ENCODE results near the gene PRDX3. TPM values are rescaled to one million over a fixed set of nuclear protein-coding genes. Genes with fewer than 3 reads are reported as not detected.
A peak's percentile ranks its signal among the peaks of the same experiment; 100 is the strongest.

The PRDX3 gene
- total RNA-seq, 1 experiment from 2014 or later, result 167 TPM

- Mint-ChIP-seq H3K9me3 (no peaks in the 10 kb centered on the region), H3K27ac (no peak overlapping the region), H3K4me1 (peaks cover 24% of the 10 kb centered on the region), H3K4me3 (no peak overlapping the region), H3K27me3 (ENCODE audit: low read depth) (no peaks in the 10 kb centered on the region), H3K36me3 (no peaks in the 10 kb centered on the region)
- ChIA-PET CTCF (interaction anchor here (1.0 to 2.7 kb wide), 8 partner anchors 11 to 223 kb away, joined by 3 to 21 read pairs (median 6); partner anchors contain the start of gene GRK5), POLR2A (no interaction called here)
- DNase-seq (ENCODE audit: low spot score), result no peak
- TF ChIP-seq SP1 (CRISPR knock-in tag; conservative IDR thresholded peaks at IDR 0.05) (no peak), NR2C2 (CRISPR knock-in tag; IDR thresholded peaks at IDR 0.05) (no peak), ZNF281 (CRISPR knock-in tag; IDR thresholded peaks at IDR 0.05) (no peak), TEAD4 (CRISPR knock-in tag; IDR thresholded peaks at IDR 0.05) (no peak), NFE2L1 (CRISPR knock-in tag; IDR thresholded peaks at IDR 0.05) (no peak), ZNF423 (CRISPR knock-in tag; IDR thresholded peaks at IDR 0.05) (no peak), JAZF1 (CRISPR knock-in tag; IDR thresholded peaks at IDR 0.05) (no peak), MYBL2 (CRISPR knock-in tag; IDR thresholded peaks at IDR 0.05) (no peak), CBFB (CRISPR knock-in tag; IDR thresholded peaks at IDR 0.05; ENCODE audit: low read depth) (no peak)
- TF ChIP-seq, protein P1, sequence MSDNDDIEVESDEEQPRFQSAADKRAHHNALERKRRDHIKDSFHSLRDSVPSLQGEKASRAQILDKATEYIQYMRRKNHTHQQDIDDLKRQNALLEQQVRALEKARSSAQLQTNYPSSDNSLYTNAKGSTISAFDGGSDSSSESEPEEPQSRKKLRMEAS (CRISPR knock-in tag; IDR thresholded peaks at IDR 0.05), result no peak
- peak; percentile 60 for ATAC-seq
Measured at GRCh38 chr10:119222537-119222936, 43.9 kb upstream of the PRDX3 start.

DNA sequence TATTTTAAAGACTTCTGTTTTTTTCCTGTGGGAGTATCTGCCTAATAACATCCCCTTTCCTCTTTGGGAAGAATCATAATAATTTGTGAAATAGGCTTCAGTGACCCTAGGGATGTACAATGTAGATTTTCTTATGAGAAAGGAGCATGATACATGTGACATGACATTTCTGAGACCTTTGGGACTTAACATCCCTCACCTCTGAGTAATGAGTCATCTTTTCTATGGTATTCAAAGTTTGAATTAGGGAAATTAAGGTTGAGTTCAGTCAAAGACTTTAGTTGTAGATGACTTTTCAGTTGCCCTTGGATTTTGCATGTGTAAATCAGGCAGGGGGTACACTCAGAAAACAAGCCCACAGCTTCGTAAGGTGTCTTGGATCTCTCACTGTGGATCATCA lies 43.1 kb upstream of the PRDX3 start:
- ChIA-PET CTCF (interaction anchor here (0.7 to 2.7 kb wide), 8 partner anchors 10 to 224 kb away, joined by 3 to 21 read pairs (median 6); partner anchors contain the start of gene GRK5), POLR2A (no interaction called here)
- no peaks in the 10 kb centered on the region for H3K9me3 Mint-ChIP-seq
- H3K27me3 Mint-ChIP-seq (ENCODE audit: low read depth), result no peaks in the 10 kb centered on the region
- H3K4me3 Mint-ChIP-seq, result no peak overlapping the region
- DNase-seq (ENCODE audit: low spot score) (no peak), ATAC-seq (no peak)
- peaks cover 26% of the 10 kb centered on the region for H3K4me1 Mint-ChIP-seq
- H3K27ac Mint-ChIP-seq, result no peak overlapping the region
- no peaks in the 10 kb centered on the region for H3K36me3 Mint-ChIP-seq
- TF ChIP-seq AFF4 (CRISPR knock-in tag; IDR thresholded peaks at IDR 0.05; ENCODE audit: borderline replicate concordance) (no peak), OVOL2 (CRISPR knock-in tag; IDR thresholded peaks at IDR 0.05; ENCODE audit: borderline replicate concordance) (no peak), TEAD1 (CRISPR knock-in tag; IDR thresholded peaks at IDR 0.05) (no peak), SMAD3 (CRISPR knock-in tag; IDR thresholded peaks at IDR 0.05; ENCODE audit: borderline replicate concordance) (no peak)
- TF ChIP-seq, protein P2, sequence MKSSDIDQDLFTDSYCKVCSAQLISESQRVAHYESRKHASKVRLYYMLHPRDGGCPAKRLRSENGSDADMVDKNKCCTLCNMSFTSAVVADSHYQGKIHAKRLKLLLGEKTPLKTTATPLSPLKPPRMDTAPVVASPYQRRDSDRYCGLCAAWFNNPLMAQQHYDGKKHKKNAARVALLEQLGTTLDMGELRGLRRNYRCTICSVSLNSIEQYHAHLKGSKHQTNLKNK (CRISPR knock-in tag; IDR thresholded peaks at IDR 0.05), result no peak

GRCh38 chr10:119221201-119221600 lies 42.6 kb upstream of the PRDX3 start:
- H3K9me3 Mint-ChIP-seq, result no peaks in the 10 kb centered on the region
- H3K27me3 Mint-ChIP-seq (ENCODE audit: low read depth), result no peaks in the 10 kb centered on the region
- ChIA-PET POLR2A (no interaction called here), CTCF (interaction anchor here (0.7 to 2.7 kb wide), 4 partner anchors 14 to 224 kb away, joined by 3 to 21 read pairs (median 4); partner anchors contain the start of gene GRK5)
- DNase-seq (ENCODE audit: low spot score) (no peak), ATAC-seq (no peak)
- H3K27ac Mint-ChIP-seq, result no peak overlapping the region
- peaks cover 26% of the 10 kb centered on the region for H3K4me1 Mint-ChIP-seq
- no peaks in the 10 kb centered on the region for H3K36me3 Mint-ChIP-seq
- H3K4me3 Mint-ChIP-seq, result no peak overlapping the region
- TF ChIP-seq NR1H2 (CRISPR knock-in tag; IDR thresholded peaks at IDR 0.05) (no peak), NFATC4 (CRISPR knock-in tag; IDR thresholded peaks at IDR 0.05) (no peak), ATF3 (CRISPR knock-in tag; conservative IDR thresholded peaks at IDR 0.05) (no peak), NFYB (CRISPR knock-in tag; conservative IDR thresholded peaks at IDR 0.05; ENCODE audit: low read depth) (no peak), IRF2 (CRISPR knock-in tag; IDR thresholded peaks at IDR 0.05; ENCODE audit: borderline replicate concordance, low read depth) (no peak), ESRRA (CRISPR knock-in tag; IDR thresholded peaks at IDR 0.05; ENCODE audit: borderline replicate concordance) (no peak)
- TF ChIP-seq, protein P3, sequence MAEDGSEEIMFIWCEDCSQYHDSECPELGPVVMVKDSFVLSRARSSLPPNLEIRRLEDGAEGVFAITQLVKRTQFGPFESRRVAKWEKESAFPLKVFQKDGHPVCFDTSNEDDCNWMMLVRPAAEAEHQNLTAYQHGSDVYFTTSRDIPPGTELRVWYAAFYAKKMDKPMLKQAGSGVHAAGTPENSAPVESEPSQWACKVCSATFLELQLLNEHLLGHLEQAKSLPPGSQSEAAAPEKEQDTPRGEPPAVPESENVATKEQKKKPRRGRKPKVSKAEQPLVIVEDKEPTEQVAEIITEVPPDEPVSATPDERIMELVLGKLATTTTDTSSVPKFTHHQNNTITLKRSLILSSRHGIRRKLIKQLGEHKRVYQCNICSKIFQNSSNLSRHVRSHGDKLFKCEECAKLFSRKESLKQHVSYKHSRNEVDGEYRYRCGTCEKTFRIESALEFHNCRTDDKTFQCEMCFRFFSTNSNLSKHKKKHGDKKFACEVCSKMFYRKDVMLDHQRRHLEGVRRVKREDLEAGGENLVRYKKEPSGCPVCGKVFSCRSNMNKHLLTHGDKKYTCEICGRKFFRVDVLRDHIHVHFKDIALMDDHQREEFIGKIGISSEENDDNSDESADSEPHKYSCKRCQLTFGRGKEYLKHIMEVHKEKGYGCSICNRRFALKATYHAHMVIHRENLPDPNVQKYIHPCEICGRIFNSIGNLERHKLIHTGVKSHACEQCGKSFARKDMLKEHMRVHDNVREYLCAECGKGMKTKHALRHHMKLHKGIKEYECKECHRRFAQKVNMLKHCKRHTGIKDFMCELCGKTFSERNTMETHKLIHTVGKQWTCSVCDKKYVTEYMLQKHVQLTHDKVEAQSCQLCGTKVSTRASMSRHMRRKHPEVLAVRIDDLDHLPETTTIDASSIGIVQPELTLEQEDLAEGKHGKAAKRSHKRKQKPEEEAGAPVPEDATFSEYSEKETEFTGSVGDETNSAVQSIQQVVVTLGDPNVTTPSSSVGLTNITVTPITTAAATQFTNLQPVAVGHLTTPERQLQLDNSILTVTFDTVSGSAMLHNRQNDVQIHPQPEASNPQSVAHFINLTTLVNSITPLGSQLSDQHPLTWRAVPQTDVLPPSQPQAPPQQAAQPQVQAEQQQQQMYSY (CRISPR knock-in tag; IDR thresholded peaks at IDR 0.05), result no peak
